Measurements from ENCODE around the gene BLACAT1. TPM values are rescaled to one million over a fixed set of nuclear protein-coding genes. Genes with fewer than 3 reads are reported as not detected.

The BLACAT1 gene
- total RNA-seq, 3 donors from 2014 or later = 0.14 to 0.46 (median 0.19) TPM

- intact Hi-C loops (cut with DNase I, micrococcal nuclease) = loop anchor here in 1 of 2 donors (5.0 kb wide), 1 partner anchor 134 kb away; no protein-coding TSS in a partner anchor
Observed at GRCh38 chr1:205476648-205477047, 20.8 kb upstream of the BLACAT1 start.

GRCh38 chr1:205475855-205476254 is 20.0 kb upstream of the BLACAT1 start:
- TF ChIP-seq, protein P1, sequence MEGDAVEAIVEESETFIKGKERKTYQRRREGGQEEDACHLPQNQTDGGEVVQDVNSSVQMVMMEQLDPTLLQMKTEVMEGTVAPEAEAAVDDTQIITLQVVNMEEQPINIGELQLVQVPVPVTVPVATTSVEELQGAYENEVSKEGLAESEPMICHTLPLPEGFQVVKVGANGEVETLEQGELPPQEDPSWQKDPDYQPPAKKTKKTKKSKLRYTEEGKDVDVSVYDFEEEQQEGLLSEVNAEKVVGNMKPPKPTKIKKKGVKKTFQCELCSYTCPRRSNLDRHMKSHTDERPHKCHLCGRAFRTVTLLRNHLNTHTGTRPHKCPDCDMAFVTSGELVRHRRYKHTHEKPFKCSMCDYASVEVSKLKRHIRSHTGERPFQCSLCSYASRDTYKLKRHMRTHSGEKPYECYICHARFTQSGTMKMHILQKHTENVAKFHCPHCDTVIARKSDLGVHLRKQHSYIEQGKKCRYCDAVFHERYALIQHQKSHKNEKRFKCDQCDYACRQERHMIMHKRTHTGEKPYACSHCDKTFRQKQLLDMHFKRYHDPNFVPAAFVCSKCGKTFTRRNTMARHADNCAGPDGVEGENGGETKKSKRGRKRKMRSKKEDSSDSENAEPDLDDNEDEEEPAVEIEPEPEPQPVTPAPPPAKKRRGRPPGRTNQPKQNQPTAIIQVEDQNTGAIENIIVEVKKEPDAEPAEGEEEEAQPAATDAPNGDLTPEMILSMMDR (IDR thresholded peaks at IDR 0.05) = no peak
- DNase-seq (no peak), ATAC-seq (no peak)
- H3K4me1 ChIP-seq (ENCODE audit: low read depth) = peaks cover 4% of the 10 kb centered on the region
- no peaks in the 10 kb centered on the region for H3K36me3 ChIP-seq (ENCODE audit: low read depth)
- no peak overlapping the region for H3K4me3 ChIP-seq
- intact Hi-C loops (cut with DNase I, micrococcal nuclease) = loop anchor here in 1 of 2 donors (5.0 kb wide), 1 partner anchor 134 kb away; no protein-coding TSS in a partner anchor
- H3K9me3 ChIP-seq = no peaks in the 10 kb centered on the region

More at GRCh38 chr1:205476648-205477047, 20.8 kb upstream of the BLACAT1 start:
- H3K4me1 ChIP-seq (ENCODE audit: low read depth) = peaks cover 4% of the 10 kb centered on the region
- TF ChIP-seq, protein P1 (IDR thresholded peaks at IDR 0.05) = no peak
- no peak overlapping the region for H3K4me3 ChIP-seq
- H3K9me3 ChIP-seq = no peaks in the 10 kb centered on the region
- no peaks in the 10 kb centered on the region for H3K36me3 ChIP-seq (ENCODE audit: low read depth)
- no peak for DNase-seq
- ATAC-seq = no peak

- Histone ChIP-seq H3K9me3 (no peaks in the 10 kb centered on the region), H3K4me1 (ENCODE audit: low read depth) (peaks cover 4% of the 10 kb centered on the region), H3K36me3 (ENCODE audit: low read depth) (no peaks in the 10 kb centered on the region), H3K4me3 (no peak overlapping the region)
- no peak for DNase-seq
- TF ChIP-seq, protein P1 (IDR thresholded peaks at IDR 0.05) = no peak
- intact Hi-C loops (cut with DNase I, micrococcal nuclease) = no loop called here
- no peak for ATAC-seq
Observed at GRCh38 chr1:205474571-205474970, 18.7 kb upstream of the BLACAT1 start.

GRCh38 chr1:205473966-205474365 is 18.1 kb upstream of the BLACAT1 start:
- no peak overlapping the region for H3K4me3 ChIP-seq

DNA sequence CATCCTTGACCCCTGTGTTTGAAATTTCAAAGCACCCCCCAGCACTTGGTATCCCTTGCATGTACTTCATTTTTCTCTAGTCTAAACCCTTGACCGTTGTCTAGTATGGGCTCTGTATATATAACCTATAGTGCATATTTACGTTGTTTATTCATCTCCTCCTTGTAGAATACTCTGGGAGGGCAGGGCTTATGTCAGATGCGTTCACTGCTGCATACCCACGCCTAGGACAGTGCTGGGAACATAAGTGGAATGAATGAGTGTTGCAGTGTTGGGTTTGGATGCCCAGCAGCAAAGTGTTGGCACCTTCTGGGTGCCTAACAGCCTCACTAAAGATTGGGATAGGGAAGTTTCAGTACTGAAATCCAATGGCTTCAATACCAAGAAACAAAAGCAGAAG is 17.6 kb upstream of the BLACAT1 start:
- no peak overlapping the region for H3K4me3 ChIP-seq
- H3K36me3 ChIP-seq (ENCODE audit: low read depth) = no peaks in the 10 kb centered on the region
- TF ChIP-seq, protein P1 (IDR thresholded peaks at IDR 0.05) = no peak
- H3K4me1 ChIP-seq (ENCODE audit: low read depth) = peaks cover 4% of the 10 kb centered on the region
- DNase-seq (no peak), ATAC-seq (no peak)
- H3K9me3 ChIP-seq = no peaks in the 10 kb centered on the region
- intact Hi-C loops (cut with DNase I, micrococcal nuclease) = no loop called here

More at GRCh38 chr1:205473966-205474365, 18.1 kb upstream of the BLACAT1 start:
- no peaks in the 10 kb centered on the region for H3K36me3 ChIP-seq (ENCODE audit: low read depth)
- DNase-seq (no peak), ATAC-seq (no peak)
- TF ChIP-seq, protein P1 (IDR thresholded peaks at IDR 0.05) = no peak
- H3K9me3 ChIP-seq = no peaks in the 10 kb centered on the region
- peaks cover 4% of the 10 kb centered on the region for H3K4me1 ChIP-seq (ENCODE audit: low read depth)
- intact Hi-C loops (cut with DNase I, micrococcal nuclease) = no loop called here
